CD4-positive, alpha-beta T cell treated with Interferon alpha-2 for 1 hour (primary cell): ENCODE results near the gene BBLN.
"Not testable (repeated sequence)": the region's sequence is repeated elsewhere in the genome, so short reads cannot be mapped to it uniquely, and the experiment has no call there.

ENCODE experiments used
- DNase-seq, 2 donors: peaks; one replicate each; pipeline ENCODE4 v3.0.0-alpha.2; 2020 to 2022

BBLN gene

DNA sequence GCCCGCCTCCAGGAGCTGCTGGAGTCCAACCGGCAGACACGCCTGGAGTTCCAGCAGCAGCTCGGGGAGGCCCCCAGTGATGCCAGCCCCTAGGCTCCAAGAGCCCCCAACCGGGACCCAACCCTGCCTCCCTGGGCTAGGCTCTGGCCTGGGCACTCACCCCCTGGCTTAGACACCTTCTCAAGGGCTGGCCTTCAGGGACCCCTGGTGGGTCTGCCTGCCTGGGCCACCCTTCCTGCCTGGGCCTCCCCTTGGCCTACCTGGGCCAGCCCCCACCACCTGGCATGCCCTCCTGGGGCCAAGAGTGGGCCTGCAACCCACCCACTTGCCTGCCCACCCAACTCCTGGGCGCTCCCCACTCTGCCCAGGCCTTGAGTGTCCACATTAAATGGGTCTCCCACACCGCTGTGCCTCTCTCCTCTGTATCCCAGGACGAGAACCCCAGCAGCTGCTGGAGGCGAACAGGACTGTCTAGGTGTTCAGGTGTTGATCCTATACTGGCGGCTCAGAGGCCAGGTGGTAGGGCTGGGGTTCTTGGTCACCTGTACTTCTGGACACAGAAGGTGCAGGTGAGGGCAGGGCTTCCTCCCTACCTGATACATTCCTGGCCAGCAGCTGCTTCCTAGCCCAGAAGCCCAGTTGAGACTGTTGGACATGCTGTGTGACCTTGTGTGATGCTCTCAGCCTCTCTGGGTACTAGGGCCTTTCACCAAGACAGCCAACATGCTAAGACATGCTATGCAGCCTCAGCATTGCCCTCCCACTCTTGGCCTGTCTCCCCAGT is 3.6 kb downstream of the BBLN start:
- no peak for DNase-seq

DNA sequence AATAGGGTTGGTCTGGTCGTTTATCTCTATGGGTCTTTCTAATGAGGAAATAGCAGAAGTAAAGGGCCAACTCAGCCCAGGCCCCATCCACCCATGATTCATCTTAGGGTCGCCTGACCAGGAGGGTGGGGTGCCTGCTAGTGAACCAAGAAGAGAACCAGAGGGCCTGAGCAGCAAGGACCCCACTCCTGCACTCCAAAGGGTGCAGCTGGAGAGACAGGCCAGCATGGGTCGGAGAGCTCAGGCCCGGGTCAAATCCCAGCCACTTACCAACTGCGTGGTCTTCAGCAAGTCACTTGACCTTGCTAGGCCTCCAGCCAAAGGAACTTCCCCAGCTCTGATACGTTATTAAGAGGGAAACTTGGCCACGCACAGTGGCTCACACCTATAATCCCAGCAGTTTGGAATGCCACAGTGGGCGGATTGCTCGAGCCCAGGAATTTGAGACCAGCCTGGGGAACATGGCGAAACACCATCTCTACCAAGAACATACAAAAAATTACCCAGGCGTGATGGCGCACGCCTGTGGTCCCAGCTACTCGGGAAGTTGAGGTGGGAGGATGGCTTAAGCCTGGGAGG is 4.3 kb downstream of the BBLN start:
- no peak for DNase-seq

DNA sequence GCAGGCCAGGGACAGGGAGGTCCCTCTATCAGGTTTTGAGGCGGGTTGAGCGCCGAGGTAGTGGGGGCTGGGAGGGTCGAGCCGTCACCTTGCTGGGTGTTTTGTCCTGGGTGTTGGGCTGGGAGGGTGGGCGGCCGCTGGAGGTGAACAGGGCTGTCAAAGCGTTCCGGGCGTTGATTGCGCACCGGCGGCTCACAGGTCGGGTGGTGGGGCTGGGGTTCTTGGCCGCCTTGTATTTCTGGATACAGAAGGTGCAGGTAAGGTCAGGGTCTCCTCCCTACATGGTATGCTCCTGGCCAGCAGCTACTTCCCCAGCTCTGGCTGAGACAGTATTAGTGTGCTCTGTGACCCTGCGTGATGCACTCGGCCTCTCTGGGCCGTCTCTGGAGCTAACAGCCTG is 6.1 kb downstream of the BBLN start:
- no peak for DNase-seq

DNA sequence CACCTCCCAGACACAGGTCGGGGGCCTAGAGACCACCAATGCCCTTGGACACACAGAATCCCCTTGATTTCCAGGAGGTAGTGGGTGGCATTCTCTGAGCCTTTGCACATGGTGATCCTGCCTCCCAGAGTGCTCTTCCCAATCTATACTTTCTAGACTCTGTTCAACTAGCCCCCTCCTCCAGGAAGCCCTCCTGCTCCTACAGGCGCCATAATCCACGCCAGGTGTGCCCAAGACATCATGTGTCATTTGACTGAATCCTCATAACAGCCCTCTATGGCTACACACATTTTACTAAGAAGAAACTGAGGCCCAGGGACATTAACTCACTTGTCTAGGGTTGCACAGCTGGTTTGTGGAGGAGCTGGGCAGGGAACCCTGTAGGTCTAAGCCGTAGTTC is 7.1 kb downstream of the BBLN start:
- DNase-seq = no peak

DNA sequence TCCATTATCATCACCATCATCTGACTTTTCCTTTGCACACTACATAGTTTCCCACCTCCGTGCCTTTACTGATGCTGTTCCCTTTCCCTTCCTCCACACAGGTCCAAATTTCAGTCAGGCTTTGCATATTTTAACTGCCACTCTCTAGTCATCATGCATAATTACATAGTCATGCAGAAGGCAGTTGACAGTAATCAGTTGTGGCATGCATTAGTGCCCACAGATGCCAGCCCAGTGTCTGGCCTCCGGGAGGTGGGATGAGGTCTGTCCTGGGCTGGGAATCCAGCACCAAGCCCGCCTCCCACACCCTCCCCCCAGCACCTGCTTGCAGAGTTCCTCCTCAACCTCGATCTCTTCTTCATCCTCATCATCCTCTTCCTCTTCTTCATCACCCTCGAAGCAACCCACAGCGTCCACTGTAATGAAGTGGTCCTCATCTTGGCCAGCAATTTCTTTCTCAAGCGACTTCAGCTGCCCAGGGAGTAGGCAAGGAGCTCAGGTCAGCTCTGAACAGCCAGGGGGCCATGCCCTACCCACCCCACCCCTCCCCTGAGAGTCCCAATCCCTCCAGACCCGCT is 8.8 kb downstream of the BBLN start:
- DNase-seq = no peak

DNA sequence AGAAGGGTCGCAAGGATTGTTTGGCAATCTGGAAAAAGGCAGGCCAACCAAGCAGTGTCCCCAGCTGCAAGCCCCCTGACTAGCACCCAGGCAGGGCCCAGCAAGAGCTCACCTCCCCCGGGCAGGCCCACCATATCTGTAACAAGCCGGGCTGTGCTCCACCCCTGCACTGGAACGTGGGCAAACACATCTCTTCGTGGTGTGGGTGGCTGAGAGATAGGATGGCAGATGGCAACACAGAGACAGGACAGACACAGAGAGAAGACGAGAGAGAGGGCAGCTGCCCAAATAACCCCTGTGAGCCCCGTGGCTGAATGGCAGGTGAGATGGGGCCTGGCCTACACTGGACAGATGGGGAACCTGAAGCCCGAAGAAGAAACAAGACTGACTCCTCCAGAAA is 9.4 kb downstream of the BBLN start:
- no peak for DNase-seq

DNA sequence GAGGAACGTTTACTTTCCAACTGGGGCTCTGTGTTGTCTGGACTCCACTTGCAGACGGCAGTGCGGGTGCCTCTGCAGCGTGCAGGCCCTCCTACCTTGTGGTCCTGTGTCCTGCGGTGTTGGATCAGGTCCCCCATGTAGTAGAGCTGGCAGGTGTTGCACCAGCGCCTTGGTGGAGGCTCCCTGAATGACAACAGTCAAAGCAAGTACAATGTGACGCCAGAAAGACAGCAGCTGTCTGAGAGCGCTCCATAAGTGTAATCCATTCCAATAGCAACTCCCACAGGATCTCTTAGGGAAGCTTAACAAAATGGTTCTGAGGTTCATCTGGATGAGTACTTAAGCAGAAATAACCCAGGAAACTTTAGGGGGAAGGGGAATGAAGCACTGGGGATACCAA is 9.9 kb downstream of the BBLN start:
- no peak for DNase-seq

DNA sequence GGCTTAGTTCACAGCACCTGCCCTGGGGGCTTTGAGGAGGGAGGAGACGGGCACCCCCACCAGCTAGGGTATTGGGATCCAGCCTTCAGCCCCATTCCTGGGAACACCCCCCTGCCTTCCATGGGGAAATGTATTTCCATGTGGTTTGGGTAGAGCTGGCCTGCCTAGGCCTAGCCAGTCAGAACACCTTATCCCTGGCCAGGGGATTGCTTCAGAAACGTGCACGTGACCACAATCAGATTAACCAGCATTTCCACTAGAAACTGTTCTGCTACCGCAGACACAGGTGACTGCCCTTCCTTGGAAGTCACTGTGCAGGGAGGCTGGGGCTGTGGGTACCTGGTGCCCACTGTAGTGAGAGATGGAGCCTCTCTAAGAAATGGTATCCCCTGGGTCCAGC is 14.0 kb downstream of the BBLN start:
- DNase-seq = no peak

DNA sequence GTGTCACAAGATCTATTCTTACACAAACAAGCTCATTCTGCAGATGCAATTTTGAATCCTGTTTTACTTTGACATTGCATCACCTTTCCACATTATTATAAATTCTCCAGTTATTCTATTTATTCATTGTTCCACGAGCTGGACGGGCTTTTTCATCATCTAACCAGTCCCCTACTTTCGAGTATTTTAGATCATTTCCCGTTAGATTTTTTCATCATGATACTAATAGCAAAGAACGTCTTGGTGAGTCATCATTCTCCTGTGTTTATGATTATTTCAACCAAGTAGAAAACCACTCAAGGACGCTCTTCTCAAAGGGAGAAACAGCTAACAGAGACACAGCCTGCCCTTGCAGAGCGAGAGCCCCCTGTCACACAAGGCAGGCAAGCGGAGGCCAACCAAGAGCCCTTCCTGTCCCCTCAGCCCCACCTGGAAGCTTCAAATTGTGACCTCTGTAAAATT is 15.1 kb downstream of the BBLN start:
- DNase-seq = no peak

DNA sequence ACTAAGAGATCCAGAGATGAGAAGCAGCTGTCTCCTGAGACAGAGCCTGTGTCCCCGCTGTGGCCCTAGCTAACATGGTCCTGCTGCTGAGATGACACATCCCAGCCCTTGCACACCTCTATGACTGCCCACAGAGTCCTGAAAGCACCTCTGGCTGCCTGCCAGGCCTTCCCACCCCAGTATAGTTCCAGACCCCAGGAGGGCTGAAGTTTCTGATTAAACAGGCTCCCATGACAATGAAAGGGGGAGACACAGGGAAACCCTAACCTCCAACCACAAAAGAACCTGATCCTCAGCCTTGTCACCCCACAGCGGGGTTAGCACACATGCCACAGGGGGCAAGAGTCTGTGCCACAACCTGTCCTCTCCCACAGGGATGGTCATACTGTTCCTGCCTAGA is 15.7 kb downstream of the BBLN start:
- no peak for DNase-seq

DNA sequence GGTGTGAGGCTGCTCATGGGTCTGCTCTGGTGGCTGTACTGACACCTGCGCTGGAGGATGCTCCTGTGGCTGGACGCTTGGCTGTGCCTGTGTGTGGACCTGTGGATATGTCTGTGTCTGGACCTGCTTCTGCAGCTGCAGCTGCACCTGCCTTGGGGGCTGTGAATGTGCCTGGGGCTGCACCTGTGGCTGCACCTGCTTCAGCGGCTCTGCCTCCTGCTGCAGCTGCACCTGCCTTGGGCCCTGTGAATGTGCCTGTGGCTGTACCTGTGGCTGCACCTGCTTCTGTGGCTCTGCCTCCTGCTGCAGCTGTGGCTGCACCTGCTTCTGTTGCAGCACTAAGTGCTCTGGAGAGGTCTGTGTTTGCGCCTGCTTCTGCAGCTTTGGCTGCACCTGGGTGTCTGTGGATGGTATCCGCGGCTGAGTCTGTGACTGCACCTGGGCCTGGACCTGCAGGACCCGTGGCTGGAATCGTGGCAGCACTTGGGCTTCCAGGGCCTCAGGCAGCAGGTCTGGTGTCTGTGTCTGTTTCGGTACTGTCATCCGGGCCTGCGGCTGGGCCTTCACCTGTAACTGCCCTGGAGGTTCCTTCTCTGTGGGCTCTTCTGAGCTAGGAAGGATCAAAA is 18.9 kb downstream of the BBLN start:
- DNase-seq = no peak

DNA sequence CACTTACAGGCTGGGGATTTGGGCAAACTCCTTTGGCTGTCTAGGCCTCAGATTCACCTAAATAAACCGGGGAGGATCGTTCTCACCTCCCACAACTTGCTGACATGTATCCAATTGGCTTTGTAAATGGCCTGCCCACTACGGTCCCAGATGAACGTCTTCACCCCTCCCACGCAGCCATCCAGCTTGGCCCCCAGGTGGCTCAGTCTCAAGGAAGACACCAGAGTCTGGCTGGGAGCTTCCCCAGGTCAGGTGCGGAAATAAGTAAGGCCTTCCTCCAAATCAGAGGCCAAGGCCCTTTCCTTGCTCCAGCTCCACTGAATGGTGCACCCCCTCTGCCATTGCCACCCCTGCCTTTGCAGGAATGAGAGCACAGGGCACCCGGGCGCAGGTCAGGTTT is 19.9 kb downstream of the BBLN start:
- DNase-seq = no peak

DNA sequence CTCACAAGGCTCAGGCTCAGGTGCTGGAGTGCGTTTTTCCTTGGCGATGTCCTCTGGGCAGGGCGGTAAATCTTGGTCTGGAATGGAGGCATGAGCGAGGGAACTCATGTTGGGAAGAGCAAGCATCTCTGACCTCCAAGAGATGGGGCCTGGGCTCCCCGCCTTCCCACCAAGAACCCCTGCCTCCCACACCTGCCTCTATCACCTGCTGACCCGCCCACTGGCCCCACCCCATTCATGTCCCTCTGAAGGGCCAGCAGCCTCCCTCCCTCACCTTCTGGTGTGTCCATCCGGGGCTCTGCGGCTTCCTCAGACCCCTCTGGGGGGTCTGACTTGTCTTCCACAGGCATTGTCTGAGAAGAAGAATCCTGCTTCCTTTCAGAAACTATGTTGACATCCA is 20.4 kb downstream of the BBLN start:
- no peak for DNase-seq

DNA sequence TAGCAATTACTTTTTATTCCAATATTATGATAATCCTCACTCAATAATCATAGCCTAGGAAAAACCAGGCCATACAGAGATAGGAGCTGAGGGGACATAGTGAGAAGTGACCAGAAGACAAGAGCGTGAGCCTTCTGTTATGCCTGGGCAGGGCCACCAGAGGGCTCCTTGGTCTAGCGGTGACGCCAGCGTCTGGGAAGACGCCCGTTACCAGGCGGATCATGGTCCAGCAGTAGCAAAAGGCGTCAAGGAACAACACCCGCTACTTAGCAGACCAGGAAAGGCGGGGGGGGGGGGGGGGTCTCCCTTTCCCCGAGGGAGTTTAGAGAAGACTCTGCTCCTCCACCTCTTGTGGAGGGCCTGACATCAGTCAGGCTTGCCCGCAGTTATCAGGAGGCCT is 21.4 kb downstream of the BBLN start:
- not testable (repeated sequence) for DNase-seq

DNA sequence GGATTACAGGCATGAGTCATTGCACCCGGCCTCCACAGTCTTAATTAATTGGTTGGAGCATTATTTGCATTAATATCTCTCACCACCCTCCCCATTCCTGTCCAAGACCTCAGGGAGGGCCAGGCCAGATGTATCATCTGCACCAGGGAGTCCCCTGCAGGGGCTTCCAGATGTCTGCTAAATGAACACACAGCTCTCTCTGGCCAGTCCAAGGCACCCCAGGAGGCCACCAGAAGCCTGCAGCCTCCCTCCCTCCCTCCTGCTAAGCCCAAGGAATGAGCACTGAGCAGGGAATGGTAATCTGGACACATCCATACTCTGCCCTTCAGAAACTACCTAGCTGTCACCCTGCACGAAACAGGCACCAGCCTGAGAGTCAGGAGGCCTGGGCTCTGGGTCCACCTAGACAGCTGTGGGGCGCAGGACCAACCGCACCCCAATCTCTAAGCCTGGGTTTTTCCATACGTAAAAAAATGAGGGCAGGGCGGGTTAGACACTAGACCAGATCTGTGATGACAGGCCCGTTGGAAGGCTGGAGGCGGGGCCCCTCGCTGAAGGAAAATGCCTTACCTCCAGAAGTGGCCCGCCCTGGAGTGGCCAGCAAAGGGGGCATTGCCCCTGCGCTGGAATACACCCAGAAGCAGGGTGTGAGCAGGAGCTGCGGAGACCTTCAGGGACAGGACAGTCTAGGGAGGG is 23.0 kb downstream of the BBLN start:
- DNase-seq = no peak

DNA sequence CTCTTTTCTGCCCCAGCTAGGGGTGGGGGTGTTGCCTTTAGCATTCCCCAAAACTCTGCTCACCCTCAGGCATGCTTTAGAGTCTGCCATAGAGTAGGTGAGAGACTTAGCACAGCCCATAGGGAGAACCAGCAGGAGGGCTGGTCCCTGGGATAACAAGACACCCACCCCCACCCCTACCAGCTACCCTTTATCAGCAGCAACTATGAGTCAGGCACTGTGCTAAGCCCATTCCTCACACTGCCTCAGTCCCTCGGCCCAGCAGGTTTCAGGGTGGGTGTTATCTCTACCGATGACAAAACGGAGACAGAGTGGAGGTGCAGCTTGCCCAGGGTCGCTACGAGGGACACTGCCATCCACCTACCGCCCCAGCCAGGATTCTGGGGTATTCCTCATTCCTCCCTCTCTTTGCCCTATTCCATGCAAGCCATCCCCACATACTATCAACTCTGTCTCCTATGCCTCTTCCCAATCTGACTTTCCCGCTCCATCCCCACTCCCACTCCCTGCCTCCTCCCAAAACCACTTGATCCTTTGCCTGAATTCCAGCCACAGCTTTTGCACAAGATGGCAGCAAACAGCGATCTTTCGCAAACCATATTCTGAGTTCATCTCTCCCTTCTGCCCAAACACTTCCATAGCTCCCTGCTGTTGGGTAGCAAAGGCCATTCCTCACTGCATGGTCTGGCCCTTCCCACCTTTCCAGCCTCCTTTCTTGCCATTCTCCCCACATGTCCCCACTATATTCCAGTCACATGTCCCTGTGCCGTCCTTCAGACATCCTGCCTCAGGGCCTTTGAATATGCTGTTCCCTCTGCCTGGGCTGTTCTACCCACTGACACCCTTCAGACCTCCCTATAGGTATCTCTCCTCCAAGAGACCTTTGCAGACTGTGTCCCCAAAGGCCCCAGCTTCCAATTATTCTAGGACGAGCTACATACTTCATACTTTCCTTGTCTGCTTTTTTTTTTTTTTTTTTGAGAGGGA is 26.2 kb downstream of the BBLN start:
- DNase-seq = no peak

DNA sequence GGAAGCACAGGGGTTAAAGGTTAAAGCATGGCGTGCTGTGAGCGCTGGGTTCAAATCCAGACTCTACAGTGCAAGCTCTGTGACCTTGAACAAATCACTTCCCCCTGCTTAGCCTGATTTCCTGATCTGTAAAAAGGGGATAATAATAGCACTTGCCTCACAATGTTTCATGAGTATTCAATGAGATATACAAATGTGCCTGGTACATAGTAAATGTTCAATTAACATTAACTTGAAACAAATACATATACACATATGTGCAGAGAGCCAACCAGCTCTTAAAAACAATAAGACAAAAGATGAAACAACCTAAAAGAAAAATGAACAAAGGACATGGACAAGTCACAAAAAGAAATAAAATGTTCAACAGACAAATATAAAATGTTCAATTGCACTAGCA is 27.3 kb downstream of the BBLN start:
- no peak for DNase-seq

DNA sequence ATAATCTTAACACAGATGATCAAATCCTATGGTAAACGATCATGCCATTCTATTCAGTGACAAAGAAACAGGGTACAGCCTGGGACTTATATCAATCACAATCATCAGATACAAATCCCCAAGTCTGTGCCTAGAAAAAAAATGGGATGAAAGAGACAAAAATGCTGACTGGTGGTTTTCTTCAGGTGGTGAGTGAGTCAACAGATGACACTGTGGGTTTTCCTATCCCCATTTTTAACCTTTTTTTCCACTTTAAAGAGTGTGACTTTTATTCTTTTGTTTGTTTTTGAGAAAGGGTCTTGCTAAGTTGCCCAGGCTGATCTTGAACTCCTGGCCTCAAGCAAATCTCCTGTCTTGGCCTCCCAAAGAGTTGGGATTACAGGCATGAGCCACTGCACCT is 28.1 kb downstream of the BBLN start:
- DNase-seq = no peak

DNA sequence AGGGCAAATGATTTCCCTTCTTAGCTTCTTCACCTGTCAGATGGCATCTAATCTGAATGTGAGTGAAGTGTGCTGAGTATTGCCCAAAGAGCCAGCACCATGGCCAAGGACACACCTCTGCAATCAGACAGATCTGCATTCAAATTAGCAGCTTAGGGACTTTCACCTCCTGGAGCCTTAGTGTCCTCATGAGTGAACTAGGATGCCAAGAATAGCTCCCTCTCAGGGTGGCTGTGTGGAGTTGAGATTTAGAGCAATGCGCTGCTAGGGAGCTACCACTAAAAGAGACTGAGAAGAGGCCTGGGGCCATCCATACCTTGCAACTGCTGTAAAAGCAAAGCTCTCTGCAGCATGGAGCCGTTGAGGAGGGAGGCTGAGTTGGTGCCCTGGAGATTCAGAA is 29.9 kb downstream of the BBLN start:
- DNase-seq = no peak

DNA sequence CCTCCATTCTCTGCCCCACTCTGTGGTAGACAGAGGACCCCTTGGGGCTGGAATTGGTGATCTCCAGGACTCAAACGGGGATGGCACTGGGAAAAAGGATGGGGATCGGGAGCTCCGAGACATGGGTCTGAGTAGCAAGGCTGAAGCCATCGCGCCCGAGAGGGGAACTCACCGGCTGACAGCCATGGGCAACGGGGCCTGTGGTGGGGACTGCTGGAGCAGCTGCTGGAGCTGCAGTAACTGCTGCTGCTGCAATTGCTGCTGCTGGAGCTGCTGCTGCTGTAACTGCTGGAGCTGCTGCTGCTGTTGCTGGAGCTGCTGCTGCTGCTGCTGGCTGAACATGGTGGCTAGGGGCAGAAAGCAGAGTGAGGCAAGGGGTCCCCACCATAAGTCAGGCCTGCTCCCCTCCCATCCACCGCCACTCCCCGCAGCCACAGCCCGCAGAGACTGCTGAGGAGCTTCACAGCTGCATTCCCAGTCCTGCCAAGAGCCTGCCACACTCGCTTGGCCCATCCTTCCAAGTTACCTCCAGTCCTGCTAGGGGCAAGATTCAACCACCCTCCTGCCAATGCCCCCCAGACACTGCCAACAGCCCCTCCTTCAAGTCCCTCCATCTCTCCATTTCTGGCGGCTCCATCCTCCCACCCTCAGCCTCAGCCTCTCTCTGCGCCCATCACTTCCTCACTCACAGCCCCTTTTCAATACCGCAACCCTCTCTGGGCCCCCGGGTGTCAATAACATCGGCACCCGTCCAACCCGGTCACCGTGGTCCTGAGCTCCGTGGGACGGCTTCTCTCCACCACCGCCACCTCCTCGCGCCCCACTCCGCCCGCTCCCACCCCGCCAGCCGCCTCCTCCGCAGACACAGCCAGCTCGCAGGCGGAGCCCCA is 30.7 kb downstream of the BBLN start:
- DNase-seq = no peak

DNA sequence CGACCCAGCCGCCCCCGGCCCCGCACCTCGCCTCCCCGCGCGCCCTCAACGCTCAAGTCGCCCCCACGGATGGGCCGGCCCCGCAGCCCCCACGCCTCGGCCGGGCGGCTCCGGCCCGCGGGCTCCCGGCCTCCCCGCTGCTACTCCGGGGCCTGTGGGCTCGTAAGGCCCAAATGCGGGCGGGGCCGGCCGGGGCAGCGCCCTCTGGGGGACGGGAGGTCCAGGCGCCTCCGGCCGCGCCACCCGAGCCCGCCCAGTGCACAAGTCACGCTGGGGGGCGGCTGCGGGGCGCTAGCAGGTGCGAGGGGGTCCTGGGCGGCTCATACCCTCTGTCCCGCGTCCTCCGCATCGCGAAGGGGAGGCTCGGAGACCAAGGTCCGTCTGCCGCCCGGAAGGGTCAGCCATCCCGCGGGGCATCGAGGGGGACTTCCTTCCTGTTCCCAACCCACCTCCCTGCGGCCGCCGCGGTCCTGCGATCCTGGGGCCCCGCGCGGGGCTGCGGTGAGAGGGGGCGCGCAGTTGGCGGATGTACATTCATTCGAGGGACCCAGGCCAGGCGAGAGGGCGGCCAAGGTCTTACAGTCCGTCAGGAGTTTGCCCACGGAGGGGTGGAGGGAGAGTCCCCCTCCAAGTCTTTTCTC is 31.5 kb downstream of the BBLN start, which contains the start of gene CIZ1:
CIZ1 (minus strand) TSS at position 167 of the 641 bp plus-strand sequence. CDS start 715 bp downstream, outside the sequence.
- peak; percentile 67 to 79 for DNase-seq
